Measurements from ENCODE around the gene AFTPH. TPM values are rescaled to one million over a fixed set of nuclear protein-coding genes. Genes with fewer than 3 reads are reported as not detected.

Gene AFTPH
- total and polyA plus RNA-seq, 3 experiments from 2014 or later = 28.4 to 44.2 (median 41.4) TPM

GRCh38 chr2:64627860-64628841 lies 104.0 kb downstream of the AFTPH start:
- Histone ChIP-seq H3K36me3 (ENCODE audit: insufficient read depth, low read length) (no peaks in the 10 kb centered on the region), H3K9me3 (ENCODE audit: low read length) (no peaks in the 10 kb centered on the region), H3K4me3 (ENCODE audit: low read length) (no peak overlapping the region), H3K4me1 (ENCODE audit: insufficient read depth, low read length) (no peaks in the 10 kb centered on the region), H3K27ac (ENCODE audit: low read depth, low read length) (no peak overlapping the region), H3K27me3 (ENCODE audit: insufficient read depth, low read length, poor library complexity, severe bottlenecking) (no peaks in the 10 kb centered on the region)
- peak in 1 of 5 donors; percentile 25 for DNase-seq
- Mint-ChIP-seq H3K36me3 (peaks cover 0 to 25% (median 6%) of the 10 kb centered on the region in 3 donors), H3K4me1 (no peaks in the 10 kb centered on the region), H3K27ac (peak overlapping the region in 1 of 8 donors; percentile 33), H3K27me3 (no peaks in the 10 kb centered on the region), H3K9me3 (no peaks in the 10 kb centered on the region), H3K4me3 (no peak overlapping the region)
- ChIA-PET CTCF (interaction anchor here (1.0 to 1.5 kb wide), 5 partner anchors 8 to 15 kb away, joined by 3 to 5 read pairs (median 3); no protein-coding TSS in a partner anchor), POLR2A (interaction anchor here (0.6 kb wide), 1 partner anchor 101 kb away, joined by 15 read pairs; no protein-coding TSS in a partner anchor)

- H3K36me3 Mint-ChIP-seq = peaks cover 0 to 36% (median 7%) of the 10 kb centered on the region in 3 donors
- Histone ChIP-seq H3K27me3 (ENCODE audit: insufficient read depth, low read length, poor library complexity, severe bottlenecking) (no peaks in the 10 kb centered on the region), H3K9me3 (ENCODE audit: low read length) (no peaks in the 10 kb centered on the region), H3K36me3 (ENCODE audit: insufficient read depth, low read length) (peaks cover 8% of the 10 kb centered on the region), H3K27ac (ENCODE audit: low read depth, low read length) (no peak overlapping the region), H3K4me3 (ENCODE audit: low read length) (no peak overlapping the region), H3K4me1 (ENCODE audit: insufficient read depth, low read length) (no peaks in the 10 kb centered on the region)
- no peaks in the 10 kb centered on the region for H3K27me3 Mint-ChIP-seq
- H3K4me3 Mint-ChIP-seq = no peak overlapping the region
- H3K4me1 Mint-ChIP-seq = no peaks in the 10 kb centered on the region
- ChIA-PET POLR2A (no interaction called here), CTCF (interaction anchor here (1.4 to 1.6 kb wide), 4 partner anchors 12 to 238 kb away, joined by 3 to 5 read pairs (median 4); no protein-coding TSS in a partner anchor)
- H3K27ac Mint-ChIP-seq = peak overlapping the region in 1 of 8 donors; percentile 8
- no peaks in the 10 kb centered on the region for H3K9me3 Mint-ChIP-seq
- DNase-seq = peak in 1 of 5 donors; percentile 17
These were observed 105.2 kb downstream of the AFTPH start for GRCh38 chr2:64629329-64629781.

- Histone ChIP-seq H3K9me3 (ENCODE audit: low read length) (no peaks in the 10 kb centered on the region), H3K36me3 (ENCODE audit: insufficient read depth, low read length) (peaks cover 13% of the 10 kb centered on the region), H3K27ac (ENCODE audit: low read depth, low read length) (no peak overlapping the region), H3K4me1 (ENCODE audit: insufficient read depth, low read length) (no peaks in the 10 kb centered on the region), H3K4me3 (ENCODE audit: low read length) (no peak overlapping the region), H3K27me3 (ENCODE audit: insufficient read depth, low read length, poor library complexity, severe bottlenecking) (no peaks in the 10 kb centered on the region)
- ChIA-PET POLR2A (no interaction called here), CTCF (interaction anchor here (1.3 to 1.6 kb wide), 4 partner anchors 16 to 238 kb away, joined by 3 to 5 read pairs (median 4); no protein-coding TSS in a partner anchor)
- no peak for DNase-seq
- Mint-ChIP-seq H3K36me3 (peaks cover 0 to 40% (median 8%) of the 10 kb centered on the region in 3 donors), H3K27me3 (no peaks in the 10 kb centered on the region), H3K4me1 (no peaks in the 10 kb centered on the region), H3K4me3 (no peak overlapping the region), H3K9me3 (no peaks in the 10 kb centered on the region), H3K27ac (peak overlapping the region in 1 of 8 donors; percentile 8)
These were observed 105.7 kb downstream of the AFTPH start for GRCh38 chr2:64629875-64630274.

GRCh38 chr2:64630752-64631151 lies 106.6 kb downstream of the AFTPH start:
- Histone ChIP-seq H3K4me1 (ENCODE audit: insufficient read depth, low read length) (no peaks in the 10 kb centered on the region), H3K9me3 (ENCODE audit: low read length) (no peaks in the 10 kb centered on the region), H3K4me3 (ENCODE audit: low read length) (no peak overlapping the region), H3K27me3 (ENCODE audit: insufficient read depth, low read length, poor library complexity, severe bottlenecking) (no peaks in the 10 kb centered on the region), H3K36me3 (ENCODE audit: insufficient read depth, low read length) (peaks cover 19% of the 10 kb centered on the region), H3K27ac (ENCODE audit: low read depth, low read length) (no peak overlapping the region)
- H3K4me1 Mint-ChIP-seq = peaks cover 4 to 5% (median 4%) of the 10 kb centered on the region in 3 donors
- peak in 1 of 5 donors; percentile 27 for DNase-seq
- CTCF ChIA-PET = interaction anchor here (1.3 to 1.6 kb wide), 4 partner anchors 15 to 237 kb away, joined by 3 to 5 read pairs (median 4); no protein-coding TSS in a partner anchor
- POLR2A ChIA-PET = no interaction called here
- H3K27me3 Mint-ChIP-seq = no peaks in the 10 kb centered on the region
- no peaks in the 10 kb centered on the region for H3K9me3 Mint-ChIP-seq
- peak overlapping the region in 2 of 8 donors; percentile 48 to 52 for H3K27ac Mint-ChIP-seq
- H3K36me3 Mint-ChIP-seq = peaks cover 0 to 47% (median 11%) of the 10 kb centered on the region in 3 donors
- no peak overlapping the region for H3K4me3 Mint-ChIP-seq

GRCh38 chr2:64631771-64632170 lies 107.6 kb downstream of the AFTPH start:
- H3K9me3 Mint-ChIP-seq = no peaks in the 10 kb centered on the region
- no peaks in the 10 kb centered on the region for H3K9me3 ChIP-seq (ENCODE audit: low read length)
- no peak overlapping the region for H3K27ac ChIP-seq (ENCODE audit: low read depth, low read length)
- H3K27ac Mint-ChIP-seq = no peak overlapping the region
- H3K4me1 ChIP-seq (ENCODE audit: insufficient read depth, low read length) = peaks cover 8% of the 10 kb centered on the region
- peaks cover 24% of the 10 kb centered on the region for H3K36me3 ChIP-seq (ENCODE audit: insufficient read depth, low read length)
- no peak for DNase-seq
- H3K4me3 ChIP-seq (ENCODE audit: low read length) = no peak overlapping the region
- ChIA-PET POLR2A (no interaction called here), CTCF (no interaction called here)
- no peaks in the 10 kb centered on the region for H3K27me3 Mint-ChIP-seq
- H3K36me3 Mint-ChIP-seq = peaks cover 3 to 58% (median 14%) of the 10 kb centered on the region in 3 donors
- H3K4me3 Mint-ChIP-seq = no peak overlapping the region
- no peaks in the 10 kb centered on the region for H3K27me3 ChIP-seq (ENCODE audit: insufficient read depth, low read length, poor library complexity, severe bottlenecking)
- H3K4me1 Mint-ChIP-seq = peaks cover 10 to 14% (median 13%) of the 10 kb centered on the region in 3 donors

GRCh38 chr2:64632835-64633819 lies 109.0 kb downstream of the AFTPH start:
- Histone ChIP-seq H3K9me3 (ENCODE audit: low read length) (no peaks in the 10 kb centered on the region), H3K36me3 (ENCODE audit: insufficient read depth, low read length) (peaks cover 24% of the 10 kb centered on the region), H3K27me3 (ENCODE audit: insufficient read depth, low read length, poor library complexity, severe bottlenecking) (no peaks in the 10 kb centered on the region), H3K27ac (ENCODE audit: low read depth, low read length) (no peak overlapping the region), H3K4me3 (ENCODE audit: low read length) (no peak overlapping the region), H3K4me1 (ENCODE audit: insufficient read depth, low read length) (peaks cover 21% of the 10 kb centered on the region)
- Mint-ChIP-seq H3K9me3 (no peaks in the 10 kb centered on the region), H3K27me3 (no peaks in the 10 kb centered on the region), H3K27ac (peak overlapping the region in 1 of 8 donors; percentile 21), H3K36me3 (peaks cover 3 to 58% (median 14%) of the 10 kb centered on the region in 3 donors), H3K4me3 (no peak overlapping the region), H3K4me1 (peaks cover 24 to 28% (median 27%) of the 10 kb centered on the region in 3 donors)
- ChIA-PET POLR2A (no interaction called here), CTCF (no interaction called here)
- DNase-seq = peak in 1 of 5 donors; percentile 32
